Stimulated activated CD4-positive, alpha-beta T cell treated with anti-CD3 and anti-CD28 coated beads, Interleukin-15, amount 100 ng/mL, for 48 hours (primary cell): ENCODE measurements around the gene JPH2.
"Not testable (repeated sequence)": the region's sequence is repeated elsewhere in the genome, so short reads cannot be mapped to it uniquely, and the experiment has no call there.

ENCODE experiments used
- DNase-seq, 2 donors: peaks; one replicate each; pipeline ENCODE4 v3.0.0-alpha.2; 2020; ENCODE audit warnings: low read depth in 2 of 2

JPH2 gene

GRCh38 chr20:44159125-44159524, 27.9 kb downstream of the JPH2 start:
- no peak for DNase-seq

GRCh38 chr20:44157061-44157460, 29.9 kb downstream of the JPH2 start:
- no peak for DNase-seq

- no peak for DNase-seq
Observed at GRCh38 chr20:44154521-44155001, 32.4 kb downstream of the JPH2 start.

DNA sequence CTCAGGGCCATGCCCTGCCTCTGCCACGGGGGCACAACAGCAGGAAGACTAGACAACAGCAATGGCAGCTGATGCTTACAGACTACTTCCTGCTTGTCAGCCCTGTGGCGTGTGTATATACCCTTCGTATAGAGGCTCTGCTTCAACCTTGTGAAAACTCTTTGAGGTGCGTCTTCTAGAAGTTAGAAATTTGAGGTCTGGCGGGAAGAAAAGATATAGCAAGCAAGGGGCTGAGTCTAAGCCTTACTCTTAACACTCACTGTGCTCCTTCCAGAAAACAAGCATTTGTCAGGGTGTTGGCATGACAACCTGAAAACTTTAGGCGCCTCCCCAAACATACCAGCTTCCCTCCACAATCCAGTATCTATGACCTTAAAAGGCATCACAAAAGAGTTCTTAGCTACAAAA, 33.3 kb downstream of the JPH2 start:
- DNase-seq: no peak

GRCh38 chr20:44151621-44152416, 35.2 kb downstream of the JPH2 start:
- no peak for DNase-seq

DNA sequence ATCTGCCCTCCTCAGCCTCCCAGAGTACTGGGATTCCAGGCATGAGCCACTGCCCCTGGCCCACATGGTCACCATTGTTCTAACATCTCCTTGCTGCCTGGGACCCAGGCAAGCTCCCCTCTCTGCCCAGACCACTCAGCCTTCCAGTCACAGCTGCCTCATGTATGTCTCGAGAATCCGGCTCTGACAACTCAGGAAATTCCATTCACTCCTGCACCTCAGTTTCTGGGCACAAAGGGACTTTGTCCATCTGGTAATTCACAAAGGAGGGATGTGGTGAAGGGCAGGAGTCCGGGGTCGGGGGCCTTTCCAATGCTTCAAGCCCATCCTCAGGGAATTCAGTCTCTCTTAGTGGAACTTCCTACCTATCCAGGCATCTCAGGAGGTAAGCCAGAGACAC, 40.7 kb downstream of the JPH2 start:
- no peak for DNase-seq

GRCh38 chr20:44145131-44145775, 41.7 kb downstream of the JPH2 start:
- no peak for DNase-seq

DNA sequence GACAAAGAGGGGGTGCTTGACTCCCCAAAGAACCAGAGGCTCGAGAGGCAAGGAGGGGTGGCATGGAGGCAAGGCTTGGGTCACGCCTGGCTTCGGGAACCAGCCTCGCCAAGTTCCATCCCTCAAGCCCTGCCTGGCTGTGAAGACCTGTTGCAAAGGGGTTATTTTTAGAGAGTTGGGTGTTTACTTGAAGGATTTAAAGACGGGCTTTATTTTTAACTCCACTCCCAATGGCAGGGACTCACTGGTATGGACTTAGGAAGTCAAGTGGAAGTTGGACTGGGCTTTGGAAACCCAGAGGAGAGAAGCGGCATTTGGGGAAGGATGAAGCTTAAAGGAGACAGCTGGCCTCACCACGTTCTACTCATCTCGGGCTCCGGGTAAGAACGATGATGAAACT, 43.1 kb downstream of the JPH2 start:
- no peak for DNase-seq

- no peak for DNase-seq
Observed at GRCh38 chr20:44142413-44142812, 44.6 kb downstream of the JPH2 start.

DNA sequence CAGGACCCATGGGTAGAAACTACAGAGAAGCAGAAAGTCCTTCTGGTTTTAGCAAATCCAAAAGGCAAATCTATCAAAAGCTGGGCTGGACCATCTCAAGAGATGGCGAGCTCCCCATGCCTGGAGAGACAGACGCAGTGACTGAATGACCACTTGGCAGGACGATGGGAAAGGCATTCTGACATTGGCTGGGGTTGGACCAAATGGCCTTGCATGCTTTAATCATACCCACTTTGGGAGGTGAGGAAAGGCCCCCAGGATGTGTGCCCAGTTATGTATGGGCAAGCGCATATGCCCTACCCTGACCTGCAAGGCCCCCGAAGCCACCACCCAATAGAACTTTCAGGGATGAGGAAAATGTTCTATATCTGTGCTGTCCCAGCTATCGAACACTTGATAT, 45.1 kb downstream of the JPH2 start:
- DNase-seq: no peak

GRCh38 chr20:44138867-44139266, 48.1 kb downstream of the JPH2 start:
- DNase-seq: no peak

GRCh38 chr20:44137266-44137801, 49.7 kb downstream of the JPH2 start:
- DNase-seq: no peak

GRCh38 chr20:44136579-44137265, 50.3 kb downstream of the JPH2 start:
- no peak for DNase-seq

DNA sequence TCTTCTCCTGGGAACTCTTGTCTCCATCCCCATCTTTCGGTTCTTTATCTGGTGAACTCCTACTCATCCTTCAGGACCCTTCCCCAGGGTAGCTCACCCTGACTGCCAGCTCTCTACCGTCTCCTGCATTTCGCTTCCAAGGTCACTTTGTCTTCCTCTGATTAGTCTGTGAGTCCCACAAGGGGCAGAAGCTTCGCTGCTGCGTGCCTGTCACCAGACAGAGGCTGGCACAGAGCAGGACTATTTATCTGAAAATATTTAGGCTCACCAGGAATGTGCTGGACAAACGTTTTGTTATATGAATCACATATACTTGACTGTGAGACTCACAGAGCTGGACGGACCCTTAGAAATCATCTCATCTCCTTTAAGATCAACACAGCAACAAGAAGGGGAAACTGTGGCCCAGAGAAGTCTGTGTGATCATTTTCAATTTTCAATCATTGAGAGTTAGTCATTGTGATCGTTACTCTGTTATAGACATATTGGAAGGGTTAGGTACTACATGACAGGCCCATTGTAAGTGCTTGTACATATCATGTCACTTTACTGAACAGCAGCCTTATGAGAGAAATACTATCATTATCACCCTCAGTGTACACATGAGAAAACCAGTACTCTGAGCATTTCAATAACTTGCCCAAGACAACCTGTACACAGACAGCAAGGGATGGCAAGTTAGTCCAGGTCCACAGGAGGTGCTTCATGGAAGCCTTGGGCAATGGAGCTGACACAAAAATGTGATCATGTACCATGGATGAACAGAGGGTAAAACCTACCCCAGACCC, 51.4 kb downstream of the JPH2 start:
- DNase-seq: no peak

DNA sequence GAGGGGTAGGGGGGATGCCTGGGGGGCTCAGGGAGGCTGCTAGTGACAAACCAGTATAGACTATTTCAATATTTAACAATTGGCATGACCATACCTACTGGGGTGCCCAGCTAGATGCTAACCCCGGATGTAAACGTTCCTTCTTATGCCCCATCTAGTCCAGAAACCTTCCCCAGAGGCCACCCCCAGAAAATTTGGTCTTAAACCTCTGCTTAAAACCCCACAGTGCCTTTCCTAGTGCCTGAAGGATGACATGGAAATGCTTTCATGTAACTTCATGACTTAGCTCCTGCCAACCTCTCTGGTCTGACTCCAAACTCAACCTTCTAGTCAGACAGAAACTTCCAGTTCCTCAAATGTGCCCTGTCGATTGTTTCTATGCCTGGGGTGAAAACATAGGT, 52.0 kb downstream of the JPH2 start:
- no peak for DNase-seq

GRCh38 chr20:44133424-44133823, 53.6 kb downstream of the JPH2 start:
- no peak for DNase-seq

DNA sequence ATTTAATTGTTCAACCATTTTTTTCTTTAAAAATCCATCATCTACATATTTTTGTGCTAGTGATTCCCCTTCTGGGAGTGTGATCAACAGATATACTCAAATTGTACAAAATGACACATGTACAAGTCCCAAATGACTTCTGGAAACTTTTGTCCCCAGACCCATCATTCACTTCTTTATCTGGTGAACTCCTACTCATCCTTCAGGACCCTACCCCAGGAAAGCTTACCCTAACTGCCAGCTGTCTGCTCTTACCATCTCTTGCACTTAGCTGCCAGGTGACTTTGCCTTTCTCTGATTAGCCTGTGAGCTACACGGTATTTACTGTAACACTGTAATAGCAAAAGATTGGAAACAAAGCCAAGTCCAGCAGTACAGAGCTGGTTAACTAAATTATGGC, 55.3 kb downstream of the JPH2 start:
- DNase-seq: no peak

- DNase-seq: no peak
Observed at GRCh38 chr20:44129911-44130718, 56.9 kb downstream of the JPH2 start.

- DNase-seq: not testable (repeated sequence)
Observed at GRCh38 chr20:44129300-44129699, 57.7 kb downstream of the JPH2 start.

DNA sequence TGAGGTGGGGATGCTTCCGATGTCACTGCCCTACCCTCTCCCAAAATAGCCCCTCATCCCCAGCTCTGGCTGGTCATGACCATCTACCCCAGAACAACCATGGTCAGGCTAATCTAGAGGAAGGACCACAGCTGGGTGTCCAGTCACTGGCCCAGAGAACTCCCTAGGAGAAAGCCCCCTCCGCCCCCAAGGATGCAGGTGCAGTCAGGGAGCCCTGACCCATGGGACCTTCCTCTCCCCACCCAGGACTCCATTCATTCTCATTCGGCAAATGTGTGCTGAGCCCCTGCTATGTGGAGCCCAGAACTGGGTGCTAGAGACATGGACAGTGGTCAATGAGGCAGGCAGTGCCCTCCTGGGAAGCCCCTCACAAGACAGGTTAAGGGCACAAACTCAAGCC, 60.5 kb downstream of the JPH2 start:
- DNase-seq: no peak
